SK-N-SH (cell line): ENCODE results near the gene NALCN. TPM values are rescaled to one million over a fixed set of nuclear protein-coding genes. Genes with fewer than 3 reads are reported as not detected.

Experiments
- CTCF ChIA-PET: fragments of 300-600, 350-600 bp; formaldehyde crosslinking; extraction: SDS; loops from one replicate; lab custom pipeline; 2021; lab: Yijun Ruan, JAX
- POLR2A ChIA-PET: fragments of 350-600 bp; sonication (Branson Sonifier 250); formaldehyde crosslinking; extraction: SDS; loops from one replicate; lab custom pipeline; 2020; ENCODE audit warnings: antibody characterized with exemption, inconsistent platforms; lab: Yijun Ruan, JAX
- DNase-seq: peaks from one replicate; pipeline ENCODE4 v3.0.0; 2012
- H2AFZ ChIP-seq: fragments of 200-600 bp; sonication (generic); 2 replicates; pipeline ENCODE4 v1.8.1; 2016; ENCODE audit warnings: antibody characterized with exemption, mild to moderate bottlenecking, low read depth
- H3F3A ChIP-seq: fragments of 200-600 bp; sonication (generic); replicated peaks from 2 replicates; pipeline ENCODE3; 2016; ENCODE audit warnings: antibody characterized with exemption, mild to moderate bottlenecking; ENCODE audit not compliant: insufficient read depth
- H3K27ac ChIP-seq, 2 experiments: fragments of 200-500 bp in 1 of 2; fragments of 200-600 bp in 1 of 2; sonication (Bioruptor generic) in 1 of 2; sonication (generic), shearing (Covaris generic) in 1 of 2; 2 replicates each; pipeline versions ENCODE4 v1.5.1 to v1.6.1; 2014 to 2016; ENCODE audit warnings: low read depth in 2 of 2, inconsistent platforms in 1 of 2, low read length in 1 of 2, mild to moderate bottlenecking in 1 of 2, mixed read lengths in 1 of 2
- H3K27me3 ChIP-seq: fragments of 200-600 bp; sonication (generic), shearing (Covaris generic); 2 replicates; pipeline ENCODE4 v1.6.1; 2016; ENCODE audit warnings: mixed run types; ENCODE audit not compliant: insufficient read depth
- H3K36me3 ChIP-seq, 2 experiments: fragments of 200-500 bp in 1 of 2; fragments of 200-600 bp in 1 of 2; sonication (Bioruptor generic) in 1 of 2; sonication (generic) in 1 of 2; replicated peaks in 1 of 2; 2 replicates each; pipeline versions ENCODE3 to v1.5.1; 2014 to 2016; ENCODE audit warnings: low read length in 1 of 2, mild to moderate bottlenecking in 1 of 2; ENCODE audit not compliant: insufficient read depth in 2 of 2, control insufficient read depth in 1 of 2
- H3K4me1 ChIP-seq, 2 experiments: fragments of 200-500 bp in 1 of 2; fragments of 200-600 bp in 1 of 2; sonication (Bioruptor generic) in 1 of 2; sonication (generic), shearing (Covaris generic) in 1 of 2; 2 replicates each; pipeline versions ENCODE4 v1.5.1 to v1.6.1; 2014 to 2016; ENCODE audit warnings: low read depth in 1 of 2, low read length in 1 of 2, mixed run types in 1 of 2; ENCODE audit not compliant: insufficient read depth in 2 of 2, control insufficient read depth in 1 of 2
- H3K4me2 ChIP-seq: fragments of 200-600 bp; sonication (generic), shearing (Covaris generic); 2 replicates; pipeline ENCODE4 v1.6.1; 2017; ENCODE audit warnings: mixed run types
- H3K4me3 ChIP-seq, 2 experiments: fragments of 200-500 bp in 1 of 2; fragments of 200-600 bp in 1 of 2; sonication (Bioruptor generic) in 1 of 2; sonication (generic), shearing (Covaris generic) in 1 of 2; 2 replicates each; pipeline versions ENCODE4 v1.5.1 to v1.8.1; 2014 to 2016; ENCODE audit warnings: low read depth in 2 of 2, inconsistent platforms in 1 of 2, low read length in 1 of 2, mild to moderate bottlenecking in 1 of 2, mixed read lengths in 1 of 2, moderate library complexity in 1 of 2
- H3K79me2 ChIP-seq: fragments of 200-600 bp; sonication (generic); 2 replicates; pipeline ENCODE4 v1.8.1; 2017; ENCODE audit warnings: mild to moderate bottlenecking; ENCODE audit not compliant: insufficient read depth
- H3K9ac ChIP-seq: fragments of 200-600 bp; sonication (generic); 2 replicates; pipeline ENCODE4 v1.6.1; 2017; ENCODE audit warnings: mixed run types
- H3K9me2 ChIP-seq: fragments of 200-600 bp; sonication (generic); 2 replicates; pipeline ENCODE4 v1.6.1; 2017; ENCODE audit warnings: mixed run types
- H3K9me3 ChIP-seq: fragments of 200-600 bp; sonication (generic); 2 replicates; pipeline ENCODE4 v1.6.1; 2017; ENCODE audit warnings: mixed run types, mild to moderate bottlenecking, moderate library complexity
- H4K20me1 ChIP-seq: fragments of 200-600 bp; sonication (generic); 2 replicates; pipeline ENCODE4 v1.6.1; 2017; ENCODE audit warnings: mild to moderate bottlenecking, mixed run types; ENCODE audit not compliant: insufficient read depth
- CHD2 ChIP-seq: fragments of 150-350 bp; IDR thresholded peaks from 2 replicates; pipeline ENCODE4 v1.6.1; 2018; ENCODE audit warnings: low read length; ENCODE audit not compliant: partially characterized antibody
- CTCF ChIP-seq: fragments of 200-600 bp; sonication (generic); IDR thresholded peaks from 2 replicates; pipeline ENCODE4 v1.6.1; 2017; ENCODE audit warnings: antibody characterized with exemption, mild to moderate bottlenecking, moderate library complexity
- ELF1 ChIP-seq: IDR thresholded peaks from 2 replicates; pipeline ENCODE4 v1.4.0; 2012
- EZH2phosphoT487 ChIP-seq: fragments of 200-600 bp; sonication (generic); IDR thresholded peaks from 2 replicates; pipeline ENCODE4 v1.6.1; 2017; ENCODE audit warnings: low read depth, mixed run types, mild to moderate bottlenecking, antibody characterized with exemption, moderate library complexity, borderline replicate concordance
- FOXJ3 ChIP-seq: sonication (generic); formaldehyde crosslinking; IDR thresholded peaks from 2 replicates; pipeline ENCODE4 v1.5.1; 2020; ENCODE audit warnings: mild to moderate bottlenecking, missing genetic modification reagents
- GATA2 ChIP-seq: sonication (generic); formaldehyde crosslinking; IDR thresholded peaks from 2 replicates; pipeline ENCODE4 v1.5.0; 2020; ENCODE audit warnings: mild to moderate bottlenecking, missing genetic modification reagents
- JUND ChIP-seq: IDR thresholded peaks from 2 replicates; pipeline ENCODE4 v1.4.0; 2012
- NFIC ChIP-seq: IDR thresholded peaks from 2 replicates; pipeline ENCODE4 v1.4.0; 2012; ENCODE audit warnings: borderline replicate concordance
- NRF1 ChIP-seq: IDR thresholded peaks from 2 replicates; pipeline ENCODE4 v1.6.1; 2012; ENCODE audit warnings: low read depth, mild to moderate bottlenecking, low read length
- RAD21 ChIP-seq: IDR thresholded peaks from 2 replicates; pipeline ENCODE4 v1.6.1; 2012; ENCODE audit warnings: mild to moderate bottlenecking, low read length
- RCOR1 ChIP-seq: fragments of 150-350 bp; IDR thresholded peaks from 2 replicates; pipeline ENCODE4 v1.6.1; 2017; ENCODE audit warnings: antibody characterized with exemption, low read length
- RFX5 ChIP-seq: IDR thresholded peaks from 2 replicates; pipeline ENCODE4 v1.6.1; 2012; ENCODE audit warnings: mild to moderate bottlenecking, improper control_type of control experiment, low read length
- TCF12 ChIP-seq: IDR thresholded peaks from 2 replicates; pipeline ENCODE4 v1.4.0; 2012
- TEAD4 ChIP-seq: IDR thresholded peaks from 2 replicates; pipeline ENCODE4 v1.4.0; 2012; ENCODE audit warnings: mild to moderate bottlenecking, borderline replicate concordance; ENCODE audit not compliant: insufficient read depth
- USF2 ChIP-seq: fragments of 150-350 bp; IDR thresholded peaks from 2 replicates; pipeline ENCODE4 v1.6.1; 2017; ENCODE audit warnings: antibody characterized with exemption, low read length, low read depth, borderline replicate concordance
- YY1 ChIP-seq: IDR thresholded peaks from 2 replicates; pipeline ENCODE4 v1.4.0; 2012; ENCODE audit warnings: low read depth, mild to moderate bottlenecking
- ZBTB33 ChIP-seq: IDR thresholded peaks from 2 replicates; pipeline ENCODE4 v1.4.0; 2012; ENCODE audit warnings: low read depth, borderline replicate concordance
- WGBS: methylation state at CpG from one replicate; pipeline ENCODE4 v1.1.6; 2017; ENCODE audit warnings: low lambda C conversion rate; 5-methylcytosine and 5-hydroxymethylcytosine counted together
- polyA plus RNA-seq, 3 experiments: library from polyadenylated mRNA; depleted of rRNA; stranded (reverse); fragments of >200 nt; gene quantifications; 2 replicates each; pipeline ENCODE4 v1.2.3, GENCODE V29; 2012
- TF ChIP-seq, protein P1 (sequence below): IDR thresholded peaks from 2 replicates; pipeline ENCODE4 v1.4.0; 2012; ENCODE audit warnings: low read depth
- TF ChIP-seq, protein P2 (sequence below): IDR thresholded peaks from 2 replicates; pipeline ENCODE4 v1.4.0; 2012; ENCODE audit warnings: low read depth, borderline replicate concordance

Gene NALCN
- polyA plus RNA-seq, 1 of the 3 experiments (the other 2 are of a cell fraction) = 3.0 TPM

DNA sequence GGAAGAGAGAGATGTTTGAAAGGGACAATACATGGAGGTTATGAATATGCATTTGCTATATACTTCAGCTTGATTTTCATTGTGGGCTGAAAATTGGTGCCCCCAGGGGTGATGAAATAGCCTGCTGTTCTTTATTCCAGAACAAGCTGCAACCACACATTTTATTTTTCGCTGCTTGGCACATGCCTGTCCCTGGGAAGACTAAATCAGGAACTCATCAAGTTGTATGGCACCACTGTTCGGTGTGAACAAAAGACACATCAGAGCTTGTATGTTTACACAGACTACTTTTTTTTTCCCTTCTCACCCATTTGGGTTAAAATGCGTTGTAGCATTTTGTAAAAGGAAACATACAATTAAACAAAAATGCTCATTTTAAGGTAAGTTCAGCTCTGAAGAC lies 230.7 kb downstream of the NALCN start:
- Histone ChIP-seq H3F3A (no peaks in the 10 kb centered on the region), H4K20me1 (no peaks in the 10 kb centered on the region), H3K9ac (no peak overlapping the region), H3K9me3 (no peaks in the 10 kb centered on the region), H3K4me2 (no peak overlapping the region), H3K36me3 (no peaks in the 10 kb centered on the region), H3K9me2 (no peaks in the 10 kb centered on the region), H3K27ac (no peak overlapping the region), H3K4me3 (no peak overlapping the region), H3K79me2 (no peaks in the 10 kb centered on the region), H3K4me1 (no peaks in the 10 kb centered on the region; a peak in 1 of 4 replicates), H3K27me3 (no peaks in the 10 kb centered on the region), H2AFZ (no peak overlapping the region)
- ChIA-PET CTCF (no interaction called here), POLR2A (no interaction called here)
- no peak for DNase-seq
- TF ChIP-seq, protein P1, sequence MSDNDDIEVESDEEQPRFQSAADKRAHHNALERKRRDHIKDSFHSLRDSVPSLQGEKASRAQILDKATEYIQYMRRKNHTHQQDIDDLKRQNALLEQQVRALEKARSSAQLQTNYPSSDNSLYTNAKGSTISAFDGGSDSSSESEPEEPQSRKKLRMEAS = no peak
- TF ChIP-seq JUND = no peak
- no peak for TF ChIP-seq NRF1
- TF ChIP-seq FOXJ3 = no peak
- no peak for TF ChIP-seq ZBTB33
- no peak for TF ChIP-seq CTCF
- no peak for TF ChIP-seq RAD21
- no peak for TF ChIP-seq YY1
- TF ChIP-seq TCF12 = no peak
- TF ChIP-seq EZH2phosphoT487 = no peak
- 94% methylated on average over 3 of the region's 3 CpGs for WGBS

DNA sequence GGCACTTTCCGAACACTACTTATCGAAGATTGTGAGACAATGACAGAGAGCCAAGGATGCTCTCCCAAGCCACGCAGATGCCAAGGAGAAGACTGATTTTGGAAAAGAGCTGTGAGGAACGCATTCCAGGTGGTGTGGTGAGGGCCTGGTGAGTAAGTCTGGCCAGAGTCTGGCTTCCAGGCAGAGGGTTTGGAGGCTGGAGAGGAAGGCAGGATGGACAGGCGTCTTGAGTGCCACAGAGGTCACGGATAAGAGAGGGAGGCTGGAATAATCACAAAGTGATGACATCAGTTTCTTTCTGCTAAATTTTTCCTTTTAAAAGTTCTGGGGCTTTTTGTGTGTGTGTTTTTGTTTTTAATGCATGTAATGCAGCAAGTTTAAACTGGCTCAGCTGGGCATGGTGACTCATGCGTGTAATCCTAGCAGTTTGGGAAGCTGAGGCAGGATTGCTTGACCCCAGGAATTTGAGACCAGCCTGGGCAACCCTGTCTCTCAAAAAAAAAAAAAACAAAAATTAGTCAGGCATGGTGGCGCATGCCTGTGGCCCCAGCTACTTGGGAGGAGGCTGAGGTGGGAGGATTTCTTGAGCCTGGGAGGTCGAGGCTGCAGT lies 235.1 kb downstream of the NALCN start:
- Histone ChIP-seq H3K27ac (no peak overlapping the region), H3K9me3 (no peaks in the 10 kb centered on the region), H3F3A (no peaks in the 10 kb centered on the region), H3K36me3 (no peaks in the 10 kb centered on the region), H3K27me3 (no peaks in the 10 kb centered on the region), H3K4me2 (no peak overlapping the region), H3K9me2 (no peaks in the 10 kb centered on the region), H2AFZ (no peak overlapping the region), H3K4me3 (no peak overlapping the region), H3K79me2 (no peaks in the 10 kb centered on the region), H3K4me1 (no peaks in the 10 kb centered on the region; a peak in 1 of 4 replicates), H3K9ac (no peak overlapping the region), H4K20me1 (no peaks in the 10 kb centered on the region)
- 80% methylated on average over 9 of the region's 9 CpGs for WGBS
- ChIA-PET CTCF (interaction anchor here (1.5 kb wide), 1 partner anchor 9 kb away, joined by 3 read pairs; no protein-coding TSS in a partner anchor), POLR2A (no interaction called here)
- DNase-seq = no peak
- TF ChIP-seq RCOR1 (no peak), JUND (no peak), RFX5 (no peak), FOXJ3 (no peak), USF2 (no peak), CHD2 (no peak), ELF1 (no peak), NRF1 (no peak), CTCF (no peak), TCF12 (no peak), TEAD4 (no peak), EZH2phosphoT487 (no peak), NFIC (no peak), GATA2 (CRISPR knock-in tag) (no peak)
- TF ChIP-seq, protein P2, sequence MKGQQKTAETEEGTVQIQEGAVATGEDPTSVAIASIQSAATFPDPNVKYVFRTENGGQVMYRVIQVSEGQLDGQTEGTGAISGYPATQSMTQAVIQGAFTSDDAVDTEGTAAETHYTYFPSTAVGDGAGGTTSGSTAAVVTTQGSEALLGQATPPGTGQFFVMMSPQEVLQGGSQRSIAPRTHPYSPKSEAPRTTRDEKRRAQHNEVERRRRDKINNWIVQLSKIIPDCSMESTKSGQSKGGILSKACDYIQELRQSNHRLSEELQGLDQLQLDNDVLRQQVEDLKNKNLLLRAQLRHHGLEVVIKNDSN = no peak
- TF ChIP-seq, protein P1 = no peak
